ENCODE measurements around the gene SLC1A2.

Gene SLC1A2

DNA sequence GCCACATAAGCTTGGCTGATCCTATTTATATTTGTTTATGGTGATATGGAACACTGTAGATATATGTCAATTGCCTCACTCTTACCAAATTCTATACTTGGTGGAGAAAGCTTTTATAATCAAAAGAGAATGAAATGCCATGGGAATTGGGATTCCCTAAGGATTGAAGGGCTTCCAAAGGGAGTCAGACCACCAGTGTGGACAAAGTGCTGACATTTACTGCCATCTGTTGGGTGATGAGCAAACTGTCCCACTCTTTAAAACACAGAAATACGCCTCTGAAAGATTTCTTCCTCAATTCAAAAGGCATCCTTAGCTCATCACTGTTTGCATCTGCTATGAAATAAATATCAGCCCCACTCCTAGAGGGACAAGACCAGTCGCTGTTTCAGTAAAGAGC, 7.1 kb downstream of the SLC1A2 start:
- no peak for FAIRE-seq

DNA sequence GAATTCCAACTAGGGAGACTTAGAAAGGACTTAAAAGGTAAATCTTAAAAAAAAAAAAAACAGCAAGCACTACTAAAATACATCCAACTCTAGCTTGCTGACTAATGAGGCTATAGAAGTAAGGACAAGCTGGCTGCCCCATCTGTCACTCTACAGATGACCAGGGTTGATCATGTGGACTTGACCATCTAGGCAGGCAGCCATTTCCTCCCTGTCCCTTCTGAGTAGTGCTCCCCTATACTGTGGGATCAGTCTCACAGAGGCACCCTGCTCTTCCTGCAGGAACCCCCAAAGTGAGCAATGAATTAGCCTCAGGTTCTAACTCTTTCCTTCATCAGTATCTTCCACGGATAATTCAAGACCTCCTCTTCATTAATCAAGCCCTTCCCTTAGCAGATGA, 12.3 kb downstream of the SLC1A2 start:
- no peak for FAIRE-seq

DNA sequence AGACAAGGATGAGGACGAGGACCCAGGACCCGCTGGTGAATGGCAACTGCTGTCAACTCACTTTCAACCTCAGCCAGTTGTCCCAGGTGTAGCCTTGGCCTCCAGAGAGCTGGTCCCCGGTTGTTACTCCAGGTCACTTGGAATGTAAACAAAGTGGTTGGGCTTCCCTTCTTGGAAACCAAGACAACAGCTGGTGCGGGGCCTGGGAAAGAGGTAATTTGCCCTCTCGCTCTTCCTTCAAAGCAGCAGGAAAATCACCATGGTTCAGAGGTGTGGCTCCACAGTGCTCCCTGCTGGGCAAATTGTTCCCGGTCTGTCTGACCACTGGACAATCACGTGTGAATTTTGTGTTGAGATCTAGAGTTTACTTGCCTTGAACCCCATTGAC, 15.0 kb downstream of the SLC1A2 start:
- no peak for FAIRE-seq

DNA sequence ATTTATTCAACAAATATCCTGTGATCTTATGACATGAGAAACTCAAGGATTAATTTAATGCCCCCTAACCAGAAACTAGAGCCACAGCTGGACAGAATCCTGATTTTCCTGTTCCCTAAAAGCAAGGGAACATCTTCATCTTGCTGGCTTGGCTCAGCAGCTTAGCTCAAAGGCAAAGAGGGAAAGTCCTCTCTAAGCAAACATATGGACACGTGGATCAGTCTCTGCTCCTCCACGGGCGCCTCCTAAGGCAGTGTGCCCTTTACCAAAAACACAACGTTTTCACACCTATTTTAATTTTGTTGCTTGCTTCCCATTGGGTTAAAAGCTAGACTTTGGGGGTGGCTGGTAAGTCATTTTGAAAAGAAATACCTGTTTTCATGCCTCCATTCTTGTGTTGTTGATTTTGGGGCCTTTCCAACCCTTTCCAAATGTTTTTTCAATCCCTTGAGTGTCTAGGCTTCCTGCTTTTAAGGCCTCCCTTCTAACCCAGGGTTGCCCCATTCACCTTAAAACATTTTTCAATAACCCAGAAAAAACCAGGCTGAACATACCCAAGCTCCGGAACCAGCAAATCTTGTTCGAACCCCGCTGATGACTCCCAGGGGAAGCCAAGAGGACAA, 15.5 kb downstream of the SLC1A2 start:
- FAIRE-seq = no peak

DNA sequence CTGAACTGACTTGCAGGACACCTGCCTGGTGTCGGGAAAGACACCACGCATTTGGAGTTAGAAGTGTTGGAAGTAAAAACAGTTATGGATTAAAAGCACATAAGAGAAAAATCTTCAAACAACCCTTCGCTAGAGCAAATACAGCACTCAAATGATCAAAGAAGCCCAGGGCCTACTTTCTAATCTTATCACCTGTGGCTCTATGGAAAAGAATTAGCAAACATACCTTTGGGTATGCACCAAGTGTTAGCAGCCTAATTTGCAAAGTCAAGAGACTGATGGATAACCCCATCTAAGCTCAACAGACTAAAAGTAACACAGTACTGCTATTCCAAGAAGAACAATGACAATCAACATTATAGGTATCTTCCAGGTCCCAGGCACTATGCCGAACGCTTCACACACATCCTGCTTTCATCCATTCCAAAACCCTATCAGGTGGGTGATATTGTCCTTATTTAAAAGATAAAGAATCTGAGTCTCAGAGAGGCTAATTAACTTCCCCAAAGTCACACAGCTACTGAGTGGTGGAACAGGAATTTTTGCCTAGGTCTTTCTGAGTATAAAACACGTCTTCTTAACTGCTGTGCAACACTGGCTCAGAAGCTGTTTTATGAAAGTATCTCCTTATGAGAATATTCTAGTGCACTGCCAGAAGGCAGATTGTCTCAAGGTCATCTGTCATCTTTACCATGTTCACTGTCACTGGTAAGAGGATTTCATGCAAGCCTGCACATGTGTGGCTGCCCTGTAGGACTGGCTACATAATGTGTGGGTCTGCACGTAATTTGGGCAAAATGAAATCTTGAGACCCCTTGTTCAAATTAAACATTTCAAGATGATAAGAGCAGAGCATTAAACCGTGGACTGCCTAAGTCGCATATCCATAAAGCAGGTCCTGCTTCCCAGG, 16.4 kb downstream of the SLC1A2 start:
- FAIRE-seq = no peak

DNA sequence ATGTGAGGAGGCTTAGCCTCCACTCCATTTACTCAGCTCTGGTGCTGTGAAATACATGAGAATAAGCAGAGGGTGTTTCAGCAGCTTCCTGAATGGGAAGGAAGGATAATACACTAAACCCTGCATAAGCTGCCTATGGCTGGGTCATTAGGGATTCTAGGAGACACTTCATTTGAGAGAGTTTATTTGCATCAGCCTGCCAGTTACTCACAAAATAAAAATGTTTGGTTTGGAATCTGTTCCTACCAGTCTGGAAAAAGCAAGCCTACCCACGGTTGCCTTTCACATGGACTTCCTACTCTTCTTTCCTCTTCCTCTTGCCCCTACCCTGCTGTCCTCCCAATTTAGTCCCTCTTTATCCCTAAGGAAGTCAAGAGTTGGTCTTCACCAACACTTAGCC, 20.5 kb downstream of the SLC1A2 start:
- no peak for FAIRE-seq

DNA sequence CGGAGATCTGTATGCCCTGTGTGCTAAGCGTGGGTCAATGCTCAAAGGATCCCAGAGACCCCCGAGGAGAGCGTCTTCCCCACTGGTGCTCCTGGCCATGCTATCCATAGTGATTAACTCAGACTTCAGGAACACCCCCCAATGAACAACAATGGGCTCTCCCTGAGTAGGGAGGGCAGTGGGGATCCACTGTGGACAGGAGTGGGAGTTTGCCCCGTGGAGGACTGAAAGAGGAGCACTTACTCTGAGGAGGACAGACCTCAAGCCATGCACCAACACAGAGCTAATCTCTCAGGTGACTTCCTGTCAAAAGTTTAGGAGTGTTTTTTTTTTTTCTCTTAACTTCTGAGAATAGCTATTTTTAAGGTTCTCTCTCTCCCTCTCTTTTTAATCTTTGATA, 24.4 kb downstream of the SLC1A2 start:
- no peak for FAIRE-seq

DNA sequence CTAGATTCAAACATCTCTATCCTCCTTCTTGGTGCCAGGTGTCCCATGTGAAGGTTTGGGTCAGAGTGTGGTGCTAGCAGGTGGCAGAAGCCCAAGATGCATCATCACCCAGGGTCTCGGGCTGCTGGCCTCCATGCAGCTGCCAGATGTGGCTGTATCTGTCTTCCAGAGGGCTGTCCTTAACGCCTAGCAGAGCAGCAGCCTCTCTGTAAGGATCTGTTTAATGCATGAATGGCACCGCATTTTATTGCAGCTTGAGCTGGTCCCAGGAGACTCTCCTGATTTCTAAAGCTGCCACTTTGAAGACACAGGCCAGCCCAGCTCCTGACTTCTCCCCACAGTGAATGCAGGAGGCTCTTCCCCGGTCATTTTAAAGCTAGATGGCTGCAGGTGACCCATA, 26.3 kb downstream of the SLC1A2 start:
- no peak for FAIRE-seq

DNA sequence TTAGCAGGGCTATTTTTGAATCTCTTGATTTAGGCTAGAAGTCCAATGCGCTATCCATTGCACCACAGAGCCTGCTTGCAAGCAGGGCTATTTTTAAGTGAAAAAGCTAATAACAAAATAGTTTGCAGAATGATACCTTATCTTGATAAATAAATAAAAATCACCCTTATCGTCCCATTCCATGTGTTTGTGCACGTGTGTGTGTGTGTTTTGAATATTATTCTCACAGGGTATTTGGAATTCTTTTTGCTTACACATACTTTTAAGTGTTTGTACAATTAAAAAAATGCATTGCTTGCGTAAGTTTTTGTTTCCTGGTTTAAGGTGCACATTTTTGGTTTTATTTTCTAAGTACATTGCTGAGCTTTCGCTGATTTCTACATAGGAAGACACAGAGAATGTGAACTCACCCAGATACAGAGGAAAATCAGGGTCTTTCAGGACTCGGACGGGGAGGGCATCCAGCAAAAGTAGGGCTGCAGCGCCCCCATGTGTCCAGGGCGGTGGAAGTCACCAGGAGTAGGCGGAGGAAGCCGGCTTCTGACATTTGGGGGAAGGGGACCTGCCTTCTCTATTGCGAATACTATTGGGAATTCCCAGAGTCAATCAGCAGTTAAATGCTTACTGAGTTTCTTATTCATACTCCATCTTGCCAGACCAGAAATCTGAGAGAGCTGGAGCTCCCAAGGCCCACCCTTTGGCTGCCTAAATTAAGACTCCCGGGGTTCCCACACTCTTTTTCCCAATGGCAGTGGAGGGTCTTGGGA, 27.3 kb downstream of the SLC1A2 start:
- FAIRE-seq = no peak

DNA sequence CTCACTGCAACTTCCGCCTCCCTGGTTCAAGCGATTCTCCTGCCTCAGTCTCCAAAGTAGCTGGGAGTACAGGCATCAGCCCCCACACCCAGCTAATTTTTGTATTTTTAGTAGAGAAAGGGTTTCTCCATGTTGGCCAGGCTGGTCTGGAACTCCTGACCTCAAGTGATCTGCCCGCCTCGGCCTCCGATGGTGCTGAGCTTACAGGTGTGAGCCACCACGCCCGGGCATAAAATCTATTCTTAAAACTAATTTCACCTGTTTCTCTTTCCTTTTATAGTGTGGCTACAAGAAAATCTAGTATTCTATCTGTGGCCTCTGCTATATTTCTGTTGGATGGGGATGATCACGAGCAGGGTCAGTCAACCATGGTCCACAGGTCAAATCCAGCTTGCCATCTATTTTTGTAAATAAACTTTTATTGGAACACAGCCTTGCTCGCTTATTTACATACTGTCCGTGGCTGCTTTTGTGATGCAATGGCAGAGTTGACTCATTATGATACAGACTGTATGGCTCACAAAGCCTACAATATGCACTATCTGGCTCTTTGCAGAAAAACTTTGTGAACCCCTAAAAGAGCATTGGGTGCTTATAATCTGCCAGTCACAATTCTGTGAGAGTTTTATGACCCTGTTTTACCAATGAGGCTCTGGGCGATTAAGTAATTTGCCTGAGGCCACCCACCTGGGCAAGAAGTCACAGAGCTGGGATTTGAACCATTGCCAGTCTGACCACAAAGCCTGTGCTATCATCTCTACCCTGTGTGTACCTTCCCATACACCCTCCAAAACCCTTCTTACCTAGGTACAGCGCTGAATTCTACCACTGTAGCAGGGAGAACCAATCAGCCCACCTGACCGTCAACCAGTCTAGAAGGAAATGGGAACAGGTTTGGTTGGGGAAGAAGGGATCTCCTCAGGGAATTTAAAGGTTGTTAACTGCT, 28.3 kb downstream of the SLC1A2 start:
- FAIRE-seq = no peak

DNA sequence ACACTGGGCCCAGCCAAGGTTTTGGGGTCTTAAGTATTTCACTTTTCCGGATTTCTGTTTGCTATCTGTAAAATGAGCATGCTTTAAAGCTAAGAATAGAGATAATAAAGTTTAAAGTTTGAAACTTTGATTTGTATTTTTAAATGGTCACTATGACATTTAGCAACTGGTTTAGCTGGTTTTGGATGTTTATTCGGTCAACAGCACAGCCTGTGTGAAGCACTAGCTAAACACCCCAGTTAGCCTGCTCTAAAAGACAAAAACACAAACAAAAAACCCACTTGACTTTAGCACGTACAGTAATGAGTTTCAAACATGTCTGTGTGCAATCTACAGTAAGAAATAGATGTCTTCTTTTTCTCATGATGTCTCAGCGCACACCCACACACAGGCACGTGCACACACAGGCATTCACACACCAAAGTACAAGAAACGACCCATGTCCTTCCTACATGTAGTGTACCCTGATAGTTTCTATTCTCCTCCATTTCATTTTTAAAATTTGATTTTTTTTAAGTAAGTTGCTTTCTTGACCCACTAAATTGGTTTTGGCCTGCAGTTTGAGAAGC, 29.4 kb downstream of the SLC1A2 start:
- FAIRE-seq = no peak

DNA sequence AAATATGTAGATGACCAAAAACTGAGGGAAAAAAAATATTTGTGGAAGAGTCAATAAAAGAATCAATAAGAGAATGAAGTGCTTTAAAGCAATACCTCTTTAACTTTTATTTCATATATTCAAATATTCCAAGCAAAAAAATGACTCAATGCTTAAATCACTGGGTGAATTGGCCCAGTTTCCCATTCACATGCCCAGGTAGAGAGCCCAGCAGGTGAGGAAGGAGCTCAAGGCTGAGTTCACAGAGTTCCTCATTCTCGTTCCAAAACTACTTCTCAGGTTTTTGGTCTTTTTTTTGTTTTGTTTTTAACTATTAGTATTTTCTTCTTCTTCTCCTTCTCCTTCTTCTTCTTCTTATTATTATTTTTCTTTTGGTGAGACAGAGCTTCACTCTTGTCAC, 30.2 kb downstream of the SLC1A2 start:
- FAIRE-seq = no peak

DNA sequence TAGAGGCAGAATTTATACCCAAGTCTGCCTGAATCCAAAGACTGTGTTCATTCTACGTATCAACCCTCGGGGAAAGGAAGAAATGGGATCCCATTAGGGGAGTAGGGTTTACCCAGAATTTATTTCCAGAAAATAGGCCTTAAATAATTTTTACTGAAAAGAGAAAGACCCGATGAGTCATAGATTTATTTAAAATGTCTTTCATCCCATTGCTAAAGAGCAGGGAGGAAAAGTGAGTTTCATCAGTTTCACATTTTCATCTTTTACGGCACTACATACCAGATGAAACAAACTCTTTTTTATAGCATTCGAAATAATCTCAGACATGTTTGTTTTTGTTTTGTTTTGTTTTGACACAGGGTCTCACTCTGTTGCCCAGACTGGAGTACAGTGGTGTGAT, 31.3 kb downstream of the SLC1A2 start:
- FAIRE-seq = no peak

DNA sequence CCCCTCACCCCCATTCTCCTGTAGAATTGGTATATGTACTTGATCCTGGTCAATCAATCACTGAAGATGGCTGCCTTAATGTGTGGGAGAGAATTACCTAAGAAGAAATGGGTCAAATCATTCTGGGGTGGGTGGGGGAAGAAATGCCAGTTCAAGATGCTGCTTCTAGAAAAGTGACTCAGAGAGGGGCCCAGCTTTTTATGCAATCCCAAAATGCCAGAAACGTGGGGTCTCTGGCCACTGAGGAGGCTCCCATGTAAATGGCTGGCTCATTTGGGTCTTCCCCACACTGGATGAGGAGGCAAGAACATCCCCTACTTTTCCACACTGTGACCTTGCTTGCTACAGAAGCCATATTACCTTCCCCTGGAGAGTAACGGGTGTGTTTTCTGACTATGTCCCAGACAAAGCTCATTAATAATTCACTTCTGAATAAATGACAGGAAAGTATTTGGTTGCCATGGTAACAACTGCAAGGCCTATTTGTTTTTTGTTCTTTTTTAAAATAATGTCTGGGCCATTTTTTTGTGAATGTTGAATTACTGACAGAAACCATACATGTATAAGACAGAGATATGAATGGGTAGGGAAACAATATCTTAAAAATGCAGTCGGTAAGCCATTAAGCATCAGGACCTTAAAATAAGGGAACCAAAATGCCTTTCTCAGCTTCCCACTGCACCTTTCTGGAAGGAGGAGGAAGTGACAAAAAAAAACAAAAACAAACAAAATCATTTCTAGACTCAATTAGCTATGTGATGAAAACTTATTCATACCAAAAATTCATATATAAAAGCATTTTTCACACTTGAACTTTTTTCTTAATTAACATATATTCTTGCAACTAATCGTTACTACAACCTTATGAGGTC, 32.0 kb downstream of the SLC1A2 start:
- no peak for FAIRE-seq

DNA sequence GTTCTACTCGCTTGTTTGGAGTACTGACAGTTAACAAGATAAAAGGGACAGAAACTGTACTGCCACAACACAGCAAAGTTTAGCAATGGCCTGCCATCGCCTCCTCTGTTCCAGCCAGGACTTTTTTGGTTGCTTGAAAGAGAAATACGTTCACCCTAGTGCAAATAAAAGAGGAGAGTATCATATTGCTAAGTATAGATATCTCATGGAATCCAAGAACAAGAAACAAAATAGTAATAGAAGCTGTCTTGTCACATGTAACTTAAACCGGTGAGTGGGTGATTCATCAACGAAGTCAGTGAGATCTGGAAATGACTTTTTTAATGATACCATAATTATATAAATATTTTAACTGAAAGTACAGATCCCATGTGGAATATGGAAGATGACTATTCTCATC, 35.4 kb downstream of the SLC1A2 start:
- no peak for FAIRE-seq

DNA sequence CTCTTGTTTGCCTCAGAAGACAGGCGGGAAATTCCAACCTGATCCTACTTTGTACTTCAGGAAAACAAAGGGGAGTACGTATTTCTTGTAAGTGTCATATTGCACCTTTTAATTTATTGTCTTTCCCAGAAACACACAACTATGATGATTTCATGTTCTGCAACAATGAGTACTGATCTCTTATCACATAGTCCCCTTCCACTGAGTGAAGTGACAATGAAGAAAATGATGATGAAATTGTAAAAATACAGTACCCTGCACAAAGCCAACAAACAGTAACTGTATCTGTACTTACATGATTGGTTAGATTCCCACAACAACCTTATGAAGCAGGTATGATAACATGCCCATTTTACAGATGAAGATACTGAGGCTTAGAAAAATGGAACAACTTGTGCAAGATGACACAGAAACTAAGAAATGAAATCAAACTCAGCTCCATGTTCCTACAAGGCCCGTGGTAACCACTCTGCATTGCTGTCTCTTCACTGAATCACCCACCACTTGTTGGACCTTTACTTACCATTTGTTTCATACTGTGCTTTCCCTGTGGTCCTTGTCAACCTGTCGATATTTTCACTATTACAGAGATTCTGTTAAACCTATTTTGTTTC, 37.5 kb downstream of the SLC1A2 start:
- FAIRE-seq = no peak

DNA sequence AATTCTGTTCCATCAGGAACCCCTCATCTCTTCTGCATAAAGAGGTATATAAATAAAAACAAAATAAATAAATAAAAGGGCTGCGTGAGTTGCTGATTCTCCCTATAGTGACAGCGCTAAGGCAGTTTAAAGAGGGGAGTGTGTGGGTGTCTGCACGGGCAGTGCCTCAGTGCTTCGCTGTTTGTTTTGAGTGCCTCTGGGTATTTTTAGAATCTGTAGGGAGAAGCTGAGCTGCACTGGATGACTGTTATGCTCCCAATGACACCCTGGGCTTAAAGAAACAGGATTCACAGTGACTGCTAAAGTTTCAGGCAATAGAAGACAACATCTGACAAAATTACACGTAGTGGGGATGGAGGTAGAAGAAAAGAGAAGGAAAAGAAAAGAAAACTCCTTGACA, 38.8 kb downstream of the SLC1A2 start:
- no peak for FAIRE-seq

DNA sequence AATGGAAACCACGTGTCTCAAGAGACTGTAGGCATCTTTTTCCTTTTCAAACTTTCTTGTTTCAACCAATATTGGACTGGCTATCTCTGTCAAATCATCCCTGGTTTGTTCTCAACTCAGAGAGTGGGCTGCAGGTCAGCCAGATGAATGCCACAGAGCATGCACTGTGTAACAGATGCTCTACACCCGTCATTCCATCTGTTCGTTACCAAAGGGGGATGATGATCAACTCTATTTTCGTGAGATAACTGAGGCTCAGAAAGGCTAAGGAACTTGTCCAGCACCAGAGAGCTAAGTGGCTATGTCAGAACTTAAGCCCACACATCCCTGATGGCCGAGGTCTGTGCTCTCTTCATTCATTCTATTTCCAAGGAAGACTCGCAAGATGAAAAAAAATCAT, 42.1 kb downstream of the SLC1A2 start:
- FAIRE-seq = no peak

DNA sequence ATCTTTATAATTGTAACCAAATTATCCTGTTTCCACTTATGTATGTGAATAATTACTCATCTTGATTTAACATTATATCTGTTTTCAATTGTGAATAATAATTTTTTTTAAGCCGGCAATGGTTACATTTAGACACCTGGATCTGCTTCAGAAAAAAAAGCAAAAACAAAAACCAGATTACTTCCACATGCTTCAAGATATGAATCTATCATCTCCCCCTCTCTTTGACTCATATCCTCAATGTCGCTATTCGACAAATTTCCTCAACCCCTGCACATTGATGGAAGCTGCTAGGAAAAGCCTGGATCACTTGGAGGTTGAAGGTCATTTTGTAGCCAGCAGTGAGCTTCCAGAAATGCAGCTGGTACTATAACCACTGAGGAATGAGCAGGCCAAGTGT, 42.7 kb downstream of the SLC1A2 start:
- FAIRE-seq = no peak

DNA sequence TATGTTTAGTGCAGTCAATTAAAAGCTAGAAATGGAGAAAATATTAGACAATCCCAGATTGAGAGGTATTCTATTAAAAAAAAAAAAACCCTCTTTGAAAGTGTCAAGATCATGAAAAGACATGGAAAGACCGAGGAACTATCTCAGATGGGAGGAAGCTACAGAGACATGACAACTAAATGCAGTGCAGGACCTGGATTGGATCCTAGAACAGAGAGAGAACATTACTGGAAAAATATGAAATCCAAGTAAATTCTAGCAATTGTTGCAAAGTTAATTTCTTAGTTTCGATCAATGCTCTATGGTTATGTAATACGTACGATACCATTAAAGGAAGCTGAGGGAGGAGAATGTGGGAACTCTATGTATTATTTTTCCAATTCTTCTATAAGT, 43.2 kb downstream of the SLC1A2 start:
- no peak for FAIRE-seq
